H1 (cell line): ENCODE results near the gene ENOX2. TPM values are rescaled to one million over a fixed set of nuclear protein-coding genes. Genes with fewer than 3 reads are reported as not detected.

Source experiments
- HDAC2 ChIP-seq, 2 experiments: fragments of 300-600 bp in 1 of 2; sonication (generic) in 1 of 2; IDR thresholded peaks; 2 replicates each; pipeline ENCODE4 v1.6.1; 2011 to 2012; ENCODE audit warnings: low read depth in 2 of 2, low read length in 2 of 2, mild to moderate bottlenecking in 2 of 2, moderate library complexity in 2 of 2, borderline replicate concordance in 1 of 2, inconsistent platforms in 1 of 2
- SRF ChIP-seq: IDR thresholded peaks from 2 replicates; pipeline ENCODE4 v1.6.1; 2011; ENCODE audit warnings: mild to moderate bottlenecking, low read depth, low read length, moderate library complexity
- polyA plus RNA-seq, 7 experiments: library from polyadenylated mRNA; depleted of rRNA in 3 of 7; stranded (reverse) in 5 of 7; unstranded in 2 of 7; fragments of >200 nt in 5 of 7; fragments of 200-250 nt in 2 of 7; gene quantifications; 1 replicate in 5 of 7; 2 replicates in 1 of 7; 4 replicates in 1 of 7; pipeline versions ENCODE4 v1.2.1 to v1.2.3, GENCODE V29; 2011 to 2013; ENCODE audit warnings: missing spikeins in 2 of 7, mixed read lengths in 2 of 7
- total RNA-seq: library from RNA; stranded (reverse); fragmentation: NEBNext Ultra II Directional; extraction: Animal tissue kit (Norgen Biotek cat#: 25700); gene quantifications from 2 replicates; pipeline ENCODE4 v1.2.1, GENCODE V29; 2021

ENOX2 gene
- total and polyA plus RNA-seq, 2 of the 8 experiments (the other 6 are each of a cell fraction or from before 2014, with no cell fraction given), result 4.5 to 12.3 TPM

DNA sequence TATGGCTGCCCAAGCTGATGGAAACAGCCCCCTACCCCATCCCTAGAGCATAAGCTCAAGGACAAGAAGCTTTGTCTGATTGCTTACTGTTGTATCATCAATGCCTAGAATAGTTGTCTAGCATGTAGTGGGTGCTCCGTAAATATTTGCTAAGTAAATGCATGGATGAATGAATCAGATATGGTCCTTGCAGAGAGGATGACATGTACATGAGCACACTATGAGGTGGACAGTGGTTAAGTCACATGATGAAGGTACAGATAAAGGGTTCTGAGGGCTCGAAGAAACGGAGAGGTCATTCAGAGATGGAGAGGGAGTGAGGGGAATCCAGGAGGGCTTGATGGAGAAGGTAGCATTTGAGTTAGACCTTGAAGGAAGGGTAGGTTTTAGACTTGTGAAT, 287.1 kb downstream of the ENOX2 start (continued):
- TF ChIP-seq HDAC2 (IDR thresholded peaks at IDR 0.05; ENCODE audit: borderline replicate concordance in 1 of 2, low read depth in 2 of 2, low read length in 2 of 2), result no peak
- no peak for TF ChIP-seq SRF
